Right forelimb (tissue), 1 donor: Measurements from ENCODE around the gene NBPF14.
"Not testable (repeated sequence)": the region's sequence is repeated elsewhere in the genome, so short reads cannot be mapped to it uniquely, and the experiment has no call there.

Experiments
- DNase-seq: peaks from one replicate; pipeline ENCODE4 v3.0.0-alpha.2; 2018

Gene NBPF14, protein sequence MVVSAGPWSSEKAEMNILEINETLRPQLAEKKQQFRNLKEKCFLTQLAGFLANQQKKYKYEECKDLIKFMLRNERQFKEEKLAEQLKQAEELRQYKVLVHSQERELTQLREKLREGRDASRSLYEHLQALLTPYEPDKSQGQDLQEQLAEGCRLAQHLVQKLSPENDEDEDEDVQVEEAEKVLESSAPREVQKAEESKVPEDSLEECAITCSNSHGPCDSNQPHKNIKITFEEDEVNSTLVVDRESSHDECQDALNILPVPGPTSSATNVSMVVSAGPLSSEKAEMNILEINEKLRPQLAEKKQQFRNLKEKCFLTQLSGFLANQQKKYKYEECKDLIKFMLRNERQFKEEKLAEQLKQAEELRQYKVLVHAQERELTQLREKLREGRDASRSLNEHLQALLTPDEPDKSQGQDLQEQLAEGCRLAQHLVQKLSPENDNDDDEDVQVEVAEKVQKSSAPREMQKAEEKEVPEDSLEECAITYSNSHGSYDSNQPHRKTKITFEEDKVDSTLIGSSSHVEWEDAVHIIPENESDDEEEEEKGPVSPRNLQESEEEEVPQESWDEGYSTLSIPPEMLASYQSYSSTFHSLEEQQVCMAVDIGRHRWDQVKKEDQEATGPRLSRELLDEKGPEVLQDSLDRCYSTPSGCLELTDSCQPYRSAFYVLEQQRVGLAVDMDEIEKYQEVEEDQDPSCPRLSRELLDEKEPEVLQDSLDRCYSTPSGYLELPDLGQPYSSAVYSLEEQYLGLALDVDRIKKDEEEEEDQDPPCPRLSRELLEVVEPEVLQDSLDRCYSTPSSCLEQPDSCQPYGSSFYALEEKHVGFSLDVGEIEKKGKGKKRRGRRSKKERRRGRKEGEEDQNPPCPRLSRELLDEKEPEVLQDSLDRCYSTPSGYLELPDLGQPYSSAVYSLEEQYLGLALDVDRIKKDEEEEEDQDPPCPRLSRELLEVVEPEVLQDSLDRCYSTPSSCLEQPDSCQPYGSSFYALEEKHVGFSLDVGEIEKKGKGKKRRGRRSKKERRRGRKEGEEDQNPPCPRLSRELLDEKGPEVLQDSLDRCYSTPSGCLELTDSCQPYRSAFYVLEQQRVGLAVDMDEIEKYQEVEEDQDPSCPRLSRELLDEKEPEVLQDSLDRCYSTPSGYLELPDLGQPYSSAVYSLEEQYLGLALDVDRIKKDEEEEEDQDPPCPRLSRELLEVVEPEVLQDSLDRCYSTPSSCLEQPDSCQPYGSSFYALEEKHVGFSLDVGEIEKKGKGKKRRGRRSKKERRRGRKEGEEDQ (N-terminal part only)

DNA sequence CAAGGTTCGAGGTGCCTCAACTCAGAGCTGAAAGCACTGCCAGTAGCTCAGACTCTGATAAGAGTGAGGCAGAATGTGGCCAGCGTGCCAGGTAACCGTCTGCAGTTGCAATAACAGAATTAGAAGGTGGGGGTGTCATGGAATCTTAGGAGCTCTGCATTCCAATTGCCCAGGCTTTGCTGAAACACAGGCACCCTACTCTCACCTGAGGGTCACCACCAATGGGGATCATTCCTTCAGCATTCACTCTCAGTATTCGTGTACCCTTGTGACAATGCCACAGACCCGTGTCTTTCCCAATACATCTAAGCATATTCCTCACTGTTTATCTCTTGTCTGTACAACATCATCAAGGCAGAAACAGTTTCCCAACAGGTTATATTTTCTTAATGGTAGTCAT lies at the start of gene NBPF14:
Gene NBPF14 (minus strand): TSS at position 101 of the 400 bp plus-strand sequence. CDS start 294 bp downstream, outside the sequence.
- not testable (repeated sequence) for DNase-seq

GRCh38 chr1:148625451-148625850 lies 29.6 kb upstream of the NBPF14 start:
- not testable (repeated sequence) for DNase-seq

DNA sequence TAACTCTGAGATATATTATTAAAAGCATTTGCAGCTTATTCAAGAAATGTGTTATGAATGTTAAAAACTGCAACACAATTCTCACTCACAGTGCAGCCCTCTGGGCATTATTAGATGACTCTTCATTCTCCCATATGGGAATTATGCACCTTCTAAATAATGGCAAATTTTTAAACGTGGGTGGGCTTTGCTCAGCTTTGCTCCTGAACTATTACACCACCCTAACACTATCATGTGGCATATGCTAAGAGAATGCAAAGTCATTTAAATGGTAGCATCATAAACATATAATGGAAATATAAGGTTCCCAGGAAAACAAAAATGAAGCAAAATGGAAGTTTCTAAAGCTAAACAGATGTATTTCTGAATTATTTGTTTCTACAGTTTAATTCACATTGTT lies 22.4 kb upstream of the NBPF14 start:
- not testable (repeated sequence) for DNase-seq

- DNase-seq: peak; percentile 20
Observed at GRCh38 chr1:148605266-148605665, 9.5 kb upstream of the NBPF14 start.

DNA sequence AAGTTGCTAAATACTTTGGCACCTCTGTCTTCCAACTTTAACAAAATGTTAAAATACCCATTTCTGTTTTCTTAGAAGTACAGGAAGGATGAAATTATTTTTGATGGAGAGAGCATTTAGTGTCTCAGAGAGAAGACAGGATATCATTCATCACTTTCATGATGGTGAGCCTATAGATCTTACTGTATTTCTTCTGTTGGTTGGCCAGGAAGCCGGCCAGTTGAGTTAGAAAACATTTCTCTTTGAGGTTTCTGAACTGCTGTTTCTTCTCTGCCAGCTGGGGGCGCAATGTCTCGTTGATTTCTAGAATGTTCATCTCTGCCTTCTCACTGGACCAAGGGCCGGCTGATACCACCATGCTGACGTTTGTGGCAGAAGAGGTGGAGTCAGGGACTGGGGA lies 451 bp downstream of the NBPF14 start:
- not testable (repeated sequence) for DNase-seq

GRCh38 chr1:148591098-148591497 lies 4.7 kb downstream of the NBPF14 start:
- DNase-seq: not testable (repeated sequence)

- not testable (repeated sequence) for DNase-seq
Observed at GRCh38 chr1:148532158-148532557, 63.7 kb downstream of the NBPF14 start.

DNA sequence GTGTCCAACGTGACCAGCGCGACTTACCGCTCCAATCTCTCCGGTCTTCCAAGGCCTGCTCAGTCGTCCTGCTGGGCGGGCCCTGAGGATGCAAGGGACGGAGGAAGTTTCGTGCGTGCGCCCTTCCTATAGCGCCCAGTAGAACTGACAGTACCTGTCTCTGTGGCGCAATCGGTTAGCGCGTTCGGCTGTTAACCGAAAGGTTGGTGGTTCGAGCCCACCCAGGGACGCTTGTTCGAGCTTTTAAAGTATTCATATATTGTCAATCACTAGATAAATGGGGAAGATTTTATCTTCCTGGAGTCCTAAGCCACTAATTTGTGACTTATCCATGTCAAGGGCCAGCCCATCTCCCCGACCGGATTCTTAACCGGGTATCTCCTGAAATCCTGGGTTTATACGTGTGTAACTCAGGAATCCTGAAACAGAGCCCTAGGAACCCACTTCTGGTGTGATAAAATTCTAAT lies 66.7 kb downstream of the NBPF14 start:
- peak; percentile 49 for DNase-seq

- DNase-seq: not testable (repeated sequence)
Observed at GRCh38 chr1:148528591-148528990, 67.2 kb downstream of the NBPF14 start.

DNA sequence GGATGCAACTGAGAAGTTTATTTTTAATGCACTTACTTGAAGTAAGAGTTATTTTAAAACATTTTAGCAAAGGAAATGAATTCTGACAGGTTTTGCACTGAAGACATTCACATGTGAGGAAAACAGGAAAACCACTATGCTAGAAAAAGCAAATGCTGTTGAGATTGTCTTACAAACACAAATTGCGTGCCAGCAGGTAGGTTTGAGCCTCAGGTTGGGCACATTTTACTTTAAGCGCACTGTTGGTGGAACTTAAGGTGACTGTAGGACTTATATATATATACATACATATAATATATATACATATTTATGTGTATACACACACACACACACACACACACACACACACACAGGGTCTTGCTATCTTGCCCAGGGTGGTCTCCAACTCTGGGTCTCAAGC lies 69.2 kb downstream of the NBPF14 start:
- not testable (repeated sequence) for DNase-seq

GRCh38 chr1:148523205-148524144 lies 72.3 kb downstream of the NBPF14 start:
- DNase-seq: not testable (repeated sequence)

GRCh38 chr1:148522561-148523204 lies 73.1 kb downstream of the NBPF14 start:
- DNase-seq: peak; percentile 84

DNA sequence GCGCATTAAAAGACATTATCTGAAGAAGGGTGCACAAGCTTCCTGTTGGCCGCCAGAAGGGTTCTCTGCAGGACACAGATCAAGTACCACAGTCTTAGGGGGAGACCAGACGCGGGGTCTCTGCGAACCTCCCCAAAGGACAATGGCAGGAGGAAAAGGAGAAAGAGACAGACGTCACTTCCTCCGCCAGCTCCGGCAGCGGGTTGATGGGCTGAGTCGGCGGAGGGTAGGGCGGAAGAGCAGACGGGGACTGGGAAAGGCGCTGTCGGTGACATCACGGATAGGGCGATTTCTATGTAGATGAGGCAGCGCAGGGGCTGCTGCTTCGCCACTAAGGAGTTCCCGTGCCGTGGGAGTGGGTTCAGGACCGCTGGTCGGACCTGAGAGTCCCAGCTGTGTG lies 73.7 kb downstream of the NBPF14 start:
- DNase-seq: peak; percentile 81

- not testable (repeated sequence) for DNase-seq
Observed at GRCh38 chr1:148514310-148514709, 81.5 kb downstream of the NBPF14 start.

DNA sequence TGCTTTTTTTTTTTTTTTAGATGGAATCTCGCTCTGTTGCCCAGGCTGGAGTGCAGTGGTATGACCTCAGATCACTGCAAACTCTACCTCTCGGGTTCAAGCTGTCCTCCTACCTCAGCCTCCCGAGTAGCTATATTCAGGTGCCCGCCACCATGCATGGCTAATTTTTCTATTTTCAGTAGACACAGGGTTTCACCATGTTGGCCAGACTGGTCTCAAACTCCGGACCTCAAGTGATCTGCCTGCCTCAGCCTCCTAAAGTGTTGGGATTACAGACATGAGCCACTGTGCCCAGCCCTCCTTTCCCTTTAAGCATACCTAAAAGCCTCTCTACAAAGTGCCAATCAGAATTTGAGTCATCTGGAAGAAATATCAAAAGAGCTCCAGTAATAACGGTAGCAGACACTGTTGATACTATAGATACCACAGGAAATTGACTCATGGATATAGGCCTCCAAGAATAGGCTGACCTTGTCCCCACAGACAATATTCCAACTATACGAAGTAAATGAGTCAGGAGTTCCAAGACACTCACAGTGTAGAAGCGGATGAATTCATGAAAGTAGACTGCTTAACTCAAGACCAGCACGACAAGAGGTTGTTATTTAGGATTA lies 83.1 kb downstream of the NBPF14 start:
- DNase-seq: not testable (repeated sequence)

DNA sequence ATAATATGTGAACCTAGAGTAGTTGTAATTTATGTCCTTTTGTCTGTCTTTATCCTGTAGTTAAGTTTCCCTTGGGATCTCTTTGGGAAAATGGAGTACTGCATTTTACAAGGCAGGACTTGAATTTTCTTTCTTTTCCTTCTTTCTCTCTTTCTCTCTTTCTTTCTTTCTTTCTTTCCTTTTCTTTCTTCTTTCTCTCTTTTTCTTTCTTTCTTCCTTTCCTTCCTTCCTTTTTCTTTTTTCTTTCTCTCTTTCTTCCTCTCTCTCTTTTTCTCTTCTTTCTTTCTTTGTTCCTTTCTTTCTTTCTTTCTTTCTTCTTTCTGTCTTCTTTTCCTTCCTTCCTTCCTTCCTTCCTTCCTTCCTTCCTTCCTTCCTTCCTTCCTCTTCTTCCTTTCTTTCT lies 101.9 kb downstream of the NBPF14 start:
- DNase-seq: not testable (repeated sequence)

- not testable (repeated sequence) for DNase-seq
Observed at GRCh38 chr1:148483029-148483428, 112.8 kb downstream of the NBPF14 start, which contains the start of gene PPIAL4G. PPIAL4G (minus strand) TSS chr1:148483302; CDS start chr1:148483252, 50 bp downstream.
